GM20431 (cell line): Measurements from ENCODE around the gene TFDP1.
"Not testable (repeated sequence)": the region's sequence is repeated elsewhere in the genome, so short reads cannot be mapped to it uniquely, and the experiment has no call there.

ENCODE experiments used
- in situ Hi-C: fragments of 300-500 bp; cut with MseI, MboI; formaldehyde crosslinking; loops from one replicate; pipeline ENCODE4 v1.15.0; 2020; ENCODE audit warnings: low sequenced_read_pairs; ENCODE audit not compliant: unreplicated experiment

TFDP1 gene

DNA sequence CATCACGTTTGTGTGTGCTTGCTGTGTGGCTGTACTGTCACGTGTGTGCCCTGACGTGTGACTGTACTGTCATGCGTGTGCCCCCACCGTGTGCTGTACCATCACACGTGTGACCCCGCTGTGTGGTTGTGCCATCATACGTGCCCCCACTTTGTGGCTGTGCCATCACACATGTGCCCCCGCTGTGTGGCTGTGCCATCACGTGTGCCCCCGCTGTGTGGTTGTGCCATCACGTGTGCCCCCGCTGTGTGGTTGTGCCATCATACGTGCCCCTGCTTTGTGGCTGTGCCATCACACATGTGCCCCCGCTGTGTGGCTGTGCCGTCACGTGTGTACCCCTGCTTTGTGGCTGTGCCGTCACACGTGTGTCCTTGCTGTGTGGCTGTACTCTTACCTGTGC is 25.7 kb downstream of the TFDP1 start:
- in situ Hi-C loops: no loop called here

DNA sequence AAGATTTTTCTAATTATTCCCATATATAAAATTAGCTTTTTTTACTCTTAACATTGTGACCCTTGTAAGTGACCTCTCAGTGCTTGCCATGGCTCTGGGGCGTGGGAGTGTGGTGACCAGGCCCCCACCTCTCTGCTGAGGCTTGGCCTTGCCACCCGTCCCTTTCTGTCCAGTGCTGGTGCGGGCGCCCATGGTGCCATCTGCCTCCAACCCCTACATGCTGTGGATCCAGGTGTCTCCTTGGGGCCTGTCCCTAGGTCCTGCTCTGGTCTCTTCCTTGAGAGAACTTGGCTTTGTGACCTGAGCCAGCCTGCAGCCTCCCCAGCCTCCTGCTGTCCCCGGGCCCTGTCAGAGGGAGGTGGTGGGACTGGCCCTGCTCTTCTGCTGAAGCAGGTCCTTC is 27.4 kb downstream of the TFDP1 start:
- in situ Hi-C loops: no loop called here

DNA sequence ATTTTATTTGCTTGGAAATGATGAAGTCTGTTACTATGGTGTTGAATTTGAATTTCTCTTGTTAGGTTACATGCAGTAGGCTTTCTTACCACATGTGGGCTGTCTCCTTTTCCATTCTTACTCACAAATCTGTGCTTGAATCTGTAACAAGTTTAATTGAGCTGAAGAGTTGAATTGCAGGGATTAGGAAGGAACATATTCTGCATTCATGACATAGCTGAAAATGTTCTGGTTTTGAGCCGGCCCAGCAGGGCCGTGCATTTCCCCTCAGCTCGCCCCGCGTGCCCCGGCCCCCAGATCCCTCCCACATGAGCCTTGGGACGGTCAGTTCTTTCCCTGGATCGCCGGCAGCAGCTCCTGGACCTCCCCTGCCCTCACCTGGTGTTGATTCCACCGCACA is 28.1 kb downstream of the TFDP1 start:
- in situ Hi-C loops: no loop called here

DNA sequence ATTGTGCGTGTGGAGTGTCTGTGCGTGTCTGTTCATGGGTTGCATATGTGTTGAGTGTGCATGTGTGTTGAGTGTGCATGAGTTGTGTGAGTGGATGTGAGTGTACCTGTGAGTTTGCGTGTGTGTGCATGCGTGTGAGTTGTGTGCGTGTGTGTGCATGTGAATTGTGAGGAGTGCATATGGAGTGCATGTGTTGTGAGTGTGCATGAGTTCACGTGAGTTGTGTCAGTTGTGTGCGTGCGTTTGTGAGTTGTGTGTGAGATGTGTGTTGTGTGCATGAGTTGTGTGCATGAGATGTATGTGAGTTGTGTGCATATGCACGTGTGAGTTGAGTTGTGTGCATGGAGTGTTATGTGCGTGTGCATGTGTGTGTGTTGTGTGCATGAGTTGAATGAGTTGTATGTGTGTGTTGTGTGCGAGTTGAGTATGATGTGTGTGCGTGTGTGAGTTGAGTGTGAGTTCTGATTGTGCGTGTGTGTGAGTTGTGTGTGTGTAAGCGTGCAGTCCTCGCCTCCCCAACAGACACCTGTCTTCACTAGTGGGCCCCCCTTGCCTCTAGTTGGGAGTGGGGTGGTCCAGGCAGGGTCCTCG is 29.3 kb downstream of the TFDP1 start:
- in situ Hi-C loops: no loop called here

DNA sequence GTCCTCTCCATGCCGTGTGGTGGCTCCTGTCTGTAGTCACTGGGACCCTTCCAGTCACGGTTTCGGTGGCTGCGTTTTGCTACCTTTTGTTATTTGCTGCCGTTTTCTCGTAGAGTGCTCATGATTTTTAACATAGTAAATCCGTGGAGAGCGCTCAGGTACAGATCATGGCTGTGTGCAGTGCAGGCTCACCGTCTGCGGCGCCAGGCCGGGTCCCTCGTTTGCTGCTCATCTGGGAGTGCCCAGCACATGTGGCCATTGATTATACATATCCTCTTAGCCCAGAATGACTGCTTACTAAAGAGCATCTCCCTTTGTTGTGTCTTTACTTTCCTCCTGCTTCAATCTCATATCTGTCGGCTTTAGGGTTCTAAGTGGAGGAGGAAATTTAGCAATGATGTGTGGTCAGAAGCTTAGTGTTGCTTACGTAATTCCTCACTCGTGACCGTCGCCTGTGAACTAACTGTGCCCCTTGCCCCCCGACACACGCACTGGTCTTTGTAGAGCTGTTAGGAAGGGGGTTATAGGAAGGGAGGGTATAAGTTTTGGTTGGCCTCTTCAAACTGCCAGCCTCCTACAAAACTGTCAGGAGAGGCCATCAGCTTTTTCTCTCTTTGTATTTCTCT is 31.8 kb downstream of the TFDP1 start:
- in situ Hi-C loops: no loop called here

DNA sequence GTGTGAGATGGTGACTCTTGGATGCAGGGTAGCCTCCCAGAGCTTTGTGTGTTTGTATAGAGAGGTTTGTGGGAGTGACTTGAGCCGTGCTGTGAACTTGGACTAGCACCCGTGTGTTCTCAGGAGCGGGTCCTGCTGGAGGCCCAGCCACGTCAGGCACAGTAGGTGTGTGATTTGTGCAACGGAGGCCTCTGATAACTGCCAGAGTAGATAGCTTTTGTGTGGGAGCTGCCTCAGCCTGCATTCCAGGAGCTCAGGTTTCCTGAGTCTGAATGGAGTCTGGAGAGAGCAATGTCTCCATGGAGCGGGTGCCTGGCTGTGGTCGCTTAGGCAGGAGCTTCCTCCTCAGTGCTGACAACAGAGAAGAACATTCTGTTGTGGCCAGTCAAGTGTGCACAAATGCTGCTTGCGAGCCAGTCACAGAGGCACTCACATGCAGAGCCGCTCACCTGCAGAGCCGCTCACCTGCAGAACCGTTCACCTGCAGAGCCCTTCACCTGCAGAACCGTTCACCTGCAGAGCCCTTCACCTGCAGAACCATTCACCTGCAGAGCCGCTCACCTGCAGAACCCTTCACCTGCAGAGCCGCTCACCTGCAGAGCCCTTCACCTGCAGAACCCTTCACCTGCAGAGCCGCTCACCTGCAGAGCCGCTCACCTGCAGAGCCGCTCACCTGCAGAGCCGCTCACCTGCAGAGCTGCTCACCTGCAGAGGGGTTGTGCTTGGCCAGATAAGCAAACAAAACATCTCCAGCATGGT is 32.6 kb downstream of the TFDP1 start:
- in situ Hi-C loops: no loop called here

DNA sequence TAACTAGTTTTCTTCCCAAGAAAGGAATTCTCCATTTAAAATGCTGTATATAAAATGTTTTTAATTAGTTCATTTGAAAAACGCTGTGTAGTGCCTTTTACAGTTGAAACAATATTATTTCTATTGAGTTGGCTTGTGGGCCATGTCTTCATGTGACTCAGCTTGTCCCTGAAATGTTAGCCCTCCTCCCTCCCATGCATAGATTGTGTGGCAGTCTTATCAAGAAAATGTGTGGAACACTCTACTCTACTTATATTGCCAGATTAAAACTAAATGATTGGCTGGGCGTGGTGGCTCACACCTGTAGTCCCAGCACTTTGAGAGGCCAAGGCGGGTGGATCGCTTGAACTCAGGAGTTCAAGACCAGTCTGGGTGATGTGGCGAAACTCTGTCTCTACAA is 33.4 kb downstream of the TFDP1 start:
- in situ Hi-C loops: no loop called here

DNA sequence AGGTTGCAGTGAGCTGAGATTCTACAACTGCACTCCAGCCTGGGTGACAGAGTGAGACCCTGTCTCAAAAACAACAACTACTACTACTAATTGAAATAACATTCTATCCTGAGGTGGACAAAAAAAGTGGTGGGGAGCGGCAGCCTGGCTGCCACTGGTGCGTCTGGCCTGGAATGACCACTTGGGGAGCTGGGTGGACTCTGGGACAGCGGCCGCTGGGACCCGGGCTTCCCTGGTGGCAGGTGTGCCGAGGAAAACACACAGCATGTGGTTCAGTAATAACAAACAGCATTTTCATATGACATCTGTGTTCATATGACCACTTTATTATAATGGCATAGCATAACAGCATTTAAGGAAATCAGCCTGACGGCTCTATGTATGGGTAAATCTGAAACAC is 33.9 kb downstream of the TFDP1 start:
- in situ Hi-C loops: no loop called here

DNA sequence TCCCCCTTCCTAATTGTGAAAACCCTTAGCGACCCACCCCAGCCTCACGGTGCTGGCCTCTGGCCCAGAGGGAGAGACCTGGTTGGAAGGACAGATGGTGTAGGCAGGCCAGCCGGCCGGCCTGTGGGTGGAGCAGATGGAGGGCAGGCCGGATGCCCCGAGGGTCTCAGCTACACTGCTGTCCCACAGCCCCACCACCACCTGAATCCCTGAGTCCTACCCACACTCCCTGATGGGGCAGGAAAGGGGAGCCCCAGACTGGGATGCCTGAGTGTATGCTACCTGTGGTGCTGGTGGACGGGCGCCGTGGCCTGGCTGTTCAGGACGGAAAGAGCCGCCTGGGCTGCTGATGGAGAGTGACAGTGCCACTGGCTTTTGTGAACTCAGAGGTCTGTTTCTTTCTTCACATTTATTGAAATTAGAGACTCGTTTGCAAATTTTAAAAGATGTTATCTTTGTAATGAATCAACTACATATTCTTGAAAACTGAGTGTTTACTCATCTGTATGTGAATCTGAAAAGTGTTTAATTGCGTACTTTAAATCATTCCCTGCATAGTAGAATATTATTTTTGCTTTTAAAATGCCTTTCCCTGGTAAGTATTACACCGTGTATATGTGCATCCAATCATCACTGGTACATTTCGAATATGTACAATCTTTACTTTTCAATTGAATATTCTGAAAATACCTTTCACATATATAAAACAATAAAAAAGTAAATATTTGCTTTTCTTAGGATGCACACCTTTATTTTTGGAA is 35.7 kb downstream of the TFDP1 start:
- in situ Hi-C loops: no loop called here

DNA sequence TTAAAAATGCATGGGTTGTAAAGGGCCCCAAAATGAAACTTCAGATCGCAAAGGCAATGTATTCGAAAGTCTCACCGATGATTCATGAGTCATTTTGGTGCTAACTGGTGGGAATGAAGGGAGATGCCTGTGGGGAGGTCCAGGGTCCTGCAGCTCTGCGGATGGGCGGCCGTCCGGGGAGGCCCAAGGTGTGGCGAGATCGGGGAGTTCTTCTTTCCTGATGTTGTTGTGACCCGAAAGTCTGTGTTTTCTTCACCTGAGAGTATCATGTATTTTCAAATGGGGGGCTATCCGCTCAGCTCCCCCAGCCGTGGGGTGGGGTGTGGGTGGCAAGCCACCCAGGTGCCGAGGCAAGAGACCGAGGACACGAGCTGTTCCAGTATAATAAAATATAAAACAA is 36.5 kb downstream of the TFDP1 start:
- in situ Hi-C loops: no loop called here

DNA sequence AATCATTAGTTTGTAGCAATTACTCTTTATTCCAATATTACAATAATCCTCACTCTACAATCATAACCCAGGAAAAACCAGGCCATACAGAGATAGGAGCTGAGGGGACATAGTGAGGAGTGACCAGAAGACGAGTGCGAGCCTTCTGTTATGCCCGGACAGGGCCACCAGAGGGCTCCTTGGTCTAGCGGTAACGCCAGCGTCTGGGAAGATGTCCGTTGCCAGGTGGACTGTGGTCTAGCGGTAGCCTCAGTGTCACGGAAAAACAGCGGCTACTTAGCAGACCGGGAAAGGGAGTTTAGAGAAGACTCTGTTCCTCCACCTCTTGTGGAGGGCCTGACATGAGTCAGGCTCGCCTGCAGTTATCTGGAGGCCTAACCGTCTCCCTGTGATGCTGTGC is 36.9 kb downstream of the TFDP1 start:
- in situ Hi-C loops: not testable (repeated sequence)

DNA sequence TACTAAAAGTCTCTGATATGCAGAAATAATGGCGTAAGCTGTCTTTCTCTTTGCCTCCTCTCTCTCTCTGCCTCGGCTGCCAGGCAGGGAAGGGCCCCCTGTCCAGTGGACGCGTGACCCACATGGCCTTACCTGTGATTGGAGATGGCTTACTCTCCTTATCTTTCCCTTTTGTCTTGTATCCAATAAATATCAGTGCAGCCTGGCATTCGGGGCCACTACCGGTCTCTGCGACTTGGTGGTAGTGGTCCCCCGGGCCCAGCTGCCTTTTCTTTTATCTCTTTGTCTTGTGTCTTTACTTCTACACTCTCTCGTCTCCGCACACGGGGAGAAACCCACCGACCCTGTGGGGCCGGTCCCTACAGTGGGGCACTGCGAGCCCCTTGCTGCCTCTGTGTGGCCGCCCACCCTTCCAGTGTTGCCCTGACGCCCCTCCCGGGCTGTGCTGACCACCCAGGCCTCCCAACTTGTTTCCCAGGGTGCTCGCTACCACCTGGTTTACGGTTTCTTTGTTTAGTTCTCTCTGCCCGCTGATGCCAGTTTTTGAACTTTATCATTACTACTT is 37.5 kb downstream of the TFDP1 start:
- in situ Hi-C loops: not testable (repeated sequence)

DNA sequence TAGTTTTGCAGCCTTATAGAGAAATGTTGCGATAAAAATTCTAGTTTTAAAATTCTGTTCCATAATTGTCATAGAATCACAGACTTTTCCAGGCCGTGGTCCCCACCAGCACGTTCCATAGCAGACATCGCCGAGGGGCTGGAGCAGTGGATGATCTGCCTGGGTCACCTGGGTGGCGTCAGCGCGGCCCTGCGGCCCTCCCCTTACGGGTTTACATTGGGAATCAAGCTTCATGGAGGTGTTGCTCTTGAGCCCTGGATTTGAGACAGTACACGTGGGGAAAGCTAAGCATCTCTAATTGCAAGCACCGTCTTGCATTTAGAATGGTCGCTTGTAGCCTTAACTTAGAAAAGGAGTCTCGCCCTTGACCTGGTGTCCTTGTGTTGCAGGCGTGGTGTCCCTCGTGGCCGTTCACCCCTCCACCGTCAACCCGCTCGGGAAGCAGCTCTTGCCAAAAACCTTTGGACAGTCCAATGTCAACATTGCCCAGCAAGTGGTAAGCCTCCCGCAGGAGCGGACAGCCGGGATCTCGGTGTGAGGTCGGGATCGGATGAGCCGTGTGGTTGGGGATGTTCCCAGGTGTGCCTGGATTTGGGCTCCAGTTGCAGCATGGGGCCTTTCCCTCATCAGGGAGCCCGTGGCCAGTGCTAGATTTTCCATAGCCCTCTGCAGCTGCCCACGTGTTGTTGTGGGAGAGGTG is 38.4 kb downstream of the TFDP1 start:
- in situ Hi-C loops: no loop called here

DNA sequence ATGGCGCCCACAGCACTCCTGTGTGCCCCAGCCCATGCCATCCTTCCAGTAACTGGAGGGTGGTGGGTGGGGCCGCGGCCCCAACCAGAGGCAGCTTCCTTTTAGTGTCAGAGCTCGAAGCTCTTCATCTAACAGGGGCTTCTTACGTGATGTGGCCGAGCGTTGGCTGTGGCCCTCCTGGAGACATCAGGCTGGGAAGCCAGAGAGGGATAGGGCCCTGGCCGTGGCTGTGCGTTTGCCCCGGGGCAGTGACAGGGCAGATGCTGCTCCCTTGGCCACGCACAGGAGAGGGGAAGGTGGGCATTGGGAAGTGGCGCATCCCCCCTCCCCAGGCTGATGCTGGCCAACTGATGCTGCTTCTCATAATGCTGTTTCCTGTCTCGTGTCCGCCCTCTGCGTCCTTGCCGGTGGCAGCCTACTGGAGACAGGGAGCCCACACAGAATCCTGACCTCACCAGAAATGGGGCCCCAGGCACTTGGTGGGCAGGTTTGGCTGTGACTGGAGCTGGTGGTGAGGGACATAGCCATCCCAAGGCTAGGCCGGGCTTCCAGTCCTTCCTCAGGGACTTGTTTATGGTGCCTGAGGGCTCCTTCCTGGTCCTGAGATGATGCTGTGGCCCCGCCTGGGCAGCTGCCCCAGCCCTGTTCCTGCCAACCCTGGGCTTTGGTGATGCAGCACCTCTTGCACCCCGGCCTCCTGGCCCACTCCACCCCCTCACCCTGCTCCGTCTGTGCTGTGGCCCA is 39.1 kb downstream of the TFDP1 start:
- in situ Hi-C loops: no loop called here

DNA sequence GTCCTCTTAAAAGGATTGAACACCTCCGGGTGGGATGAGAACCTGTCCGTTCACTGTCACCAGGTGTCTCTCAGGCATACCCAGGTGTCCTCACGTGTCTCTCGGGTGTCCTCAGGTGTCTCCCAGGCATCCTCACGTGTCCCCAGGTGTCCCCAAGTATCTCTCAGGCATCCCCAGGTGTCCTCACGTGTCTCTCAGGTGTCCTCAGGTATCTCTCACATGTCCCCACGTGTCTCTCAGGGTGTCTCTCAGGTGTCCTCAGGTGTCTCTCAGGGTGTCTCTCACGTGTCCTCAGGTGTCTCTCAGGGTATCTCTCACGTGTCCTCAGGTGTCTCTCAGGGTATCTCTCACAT is 39.7 kb downstream of the TFDP1 start:
- in situ Hi-C loops: no loop called here

DNA sequence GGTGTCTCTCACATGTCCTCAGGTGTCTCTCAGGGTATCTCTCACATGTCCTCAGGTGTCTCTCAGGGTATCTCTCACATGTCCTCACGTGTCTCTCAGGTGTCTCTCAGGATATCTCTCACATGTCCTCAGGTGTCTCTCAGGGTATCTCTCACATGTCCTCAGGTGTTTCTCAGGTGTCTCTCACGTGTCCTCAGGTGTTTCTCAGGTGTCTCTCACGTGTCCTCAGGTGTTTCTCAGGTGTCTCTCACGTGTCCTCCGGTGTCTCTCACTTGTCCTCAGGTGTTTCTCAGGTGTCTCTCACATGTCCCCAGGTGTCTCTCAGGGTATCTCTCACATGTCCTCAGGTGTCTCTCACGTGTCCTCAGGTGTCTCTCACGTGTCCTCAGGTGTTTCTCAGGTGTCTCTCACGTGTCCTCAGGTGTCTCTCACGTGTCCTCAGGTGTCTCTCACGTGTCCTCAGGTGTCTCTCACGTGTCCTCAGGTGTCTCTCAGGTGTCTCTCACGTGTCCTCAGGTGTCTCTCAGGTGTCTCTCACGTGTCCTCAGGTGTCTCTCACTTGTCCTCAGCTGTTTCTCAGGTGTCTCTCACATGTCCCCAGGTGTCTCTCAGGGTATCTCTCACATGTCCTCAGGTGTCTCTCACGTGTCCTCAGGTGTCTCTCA is 40.2 kb downstream of the TFDP1 start:
- in situ Hi-C loops: not testable (repeated sequence)

DNA sequence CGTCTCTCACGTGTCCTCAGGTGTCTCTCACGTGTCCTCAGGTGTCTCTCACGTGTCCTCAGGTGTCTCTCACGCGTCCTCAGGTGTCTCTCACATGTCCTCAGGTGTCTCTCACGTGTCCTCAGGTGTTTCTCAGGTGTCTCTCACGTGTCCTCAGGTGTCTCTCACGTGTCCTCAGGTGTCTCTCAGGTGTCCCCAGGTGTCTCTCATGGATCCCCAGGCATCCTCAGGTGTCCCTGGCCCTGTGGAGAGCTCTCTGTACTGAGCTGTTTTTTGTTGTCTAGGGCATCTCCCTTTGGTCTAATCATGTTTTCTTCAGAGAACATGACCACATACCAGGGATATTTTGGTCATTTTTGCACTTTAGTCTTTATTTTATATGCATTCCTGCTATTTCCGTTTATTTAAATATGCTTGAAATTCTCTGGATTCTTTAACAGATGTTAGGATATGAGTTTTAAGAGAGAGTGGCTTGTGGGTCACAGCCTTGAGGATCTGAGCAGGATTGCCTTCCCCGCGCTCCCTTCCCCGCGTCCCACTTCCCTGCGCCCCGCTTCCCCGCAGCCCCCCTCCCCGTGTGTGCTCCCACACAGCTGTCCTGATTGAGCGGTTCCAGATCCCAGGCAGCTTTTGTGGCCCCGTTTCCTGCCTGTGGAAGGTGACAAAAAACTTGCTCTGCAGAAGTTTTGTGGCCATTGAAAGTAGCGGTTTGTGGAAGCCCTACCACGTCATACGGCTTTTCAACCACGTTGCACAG is 41.6 kb downstream of the TFDP1 start:
- in situ Hi-C loops: no loop called here

DNA sequence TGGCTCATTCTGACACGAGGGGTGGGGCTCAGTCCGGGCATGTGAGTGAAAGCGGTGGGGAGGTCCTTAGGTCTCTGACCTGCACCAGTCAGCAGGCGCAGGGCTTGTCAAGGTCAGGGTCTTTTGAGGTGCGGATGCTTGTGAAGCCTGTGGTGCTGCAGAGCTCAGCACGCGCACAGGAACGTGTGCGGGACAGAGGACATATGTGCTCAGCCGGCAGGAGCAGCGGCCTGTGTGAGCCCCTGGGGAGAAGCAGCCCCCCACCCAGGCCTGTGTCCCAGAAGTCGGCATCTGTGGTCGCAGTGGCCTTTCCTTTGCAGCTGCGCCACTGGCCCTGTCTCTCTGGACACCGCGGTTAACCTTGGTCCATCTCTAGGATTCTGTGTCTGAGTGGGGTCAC is 42.6 kb downstream of the TFDP1 start:
- in situ Hi-C loops: no loop called here
